NCI-H187 treated with DMSO at 0.1 percent for 48 hours (cell line): ENCODE results near the gene CAMSAP2.
"Not testable (repeated sequence)": the region's sequence is repeated elsewhere in the genome, so short reads cannot be mapped to it uniquely, and the experiment has no call there.

Source experiments
- DNase-seq: peaks from one replicate; lab custom pipeline; 2025; lab: John Stamatoyannopoulos, UW

Gene CAMSAP2

GRCh38 chr1:200783926-200784325, 45.2 kb downstream of the CAMSAP2 start:
- no peak for DNase-seq

DNA sequence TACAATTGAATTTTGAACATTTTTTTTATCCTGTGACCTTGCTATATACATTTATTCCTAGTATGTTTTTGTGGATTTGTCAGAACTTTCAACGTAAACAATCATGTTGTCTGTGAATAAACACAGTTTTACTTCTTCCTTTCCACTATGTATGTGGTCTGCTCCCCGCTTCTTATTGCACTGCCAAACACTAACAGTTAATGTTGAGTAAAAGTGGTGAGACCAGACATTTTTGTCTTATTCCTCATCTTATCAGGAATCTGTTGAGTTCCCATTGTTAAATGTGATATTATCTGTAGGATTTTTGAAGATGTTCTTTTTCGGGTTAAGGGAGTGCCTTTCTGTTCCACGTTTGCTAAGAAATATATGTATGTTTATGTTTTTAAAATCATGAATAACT, 45.9 kb downstream of the CAMSAP2 start:
- no peak for DNase-seq

GRCh38 chr1:200786788-200787187, 48.1 kb downstream of the CAMSAP2 start:
- DNase-seq, result no peak

- DNase-seq, result no peak
Measured at GRCh38 chr1:200787896-200788387, 49.2 kb downstream of the CAMSAP2 start.

- DNase-seq, result not testable (repeated sequence)
Measured at GRCh38 chr1:200791012-200791411, 52.3 kb downstream of the CAMSAP2 start.

- no peak for DNase-seq
Measured at GRCh38 chr1:200793677-200794076, 55.0 kb downstream of the CAMSAP2 start.

DNA sequence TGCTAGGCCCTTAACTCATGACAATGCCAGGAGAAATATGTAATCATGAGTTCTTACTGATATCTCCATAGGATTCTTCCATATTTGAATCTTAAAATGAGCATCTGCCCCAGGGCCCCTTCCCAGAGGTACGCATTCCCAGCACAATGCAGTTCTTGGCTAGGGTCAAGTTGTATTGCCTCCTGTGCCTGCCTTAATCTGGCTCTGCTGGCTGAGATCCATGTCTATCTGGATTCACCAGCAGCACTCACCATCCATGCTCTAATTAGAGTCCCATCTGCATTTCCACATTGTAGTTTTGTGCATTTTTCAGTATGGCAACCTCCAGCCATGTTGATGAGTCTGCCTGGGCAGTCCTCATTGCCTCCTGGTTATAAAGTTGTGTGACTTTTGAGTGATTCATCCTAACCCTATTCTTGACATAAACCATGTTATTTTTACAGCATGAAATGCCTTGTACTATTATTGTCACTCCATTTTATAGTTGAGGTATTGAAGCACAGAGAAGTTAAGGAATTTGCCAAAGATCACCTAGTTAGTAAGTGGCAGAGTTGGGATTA, 55.9 kb downstream of the CAMSAP2 start:
- no peak for DNase-seq

DNA sequence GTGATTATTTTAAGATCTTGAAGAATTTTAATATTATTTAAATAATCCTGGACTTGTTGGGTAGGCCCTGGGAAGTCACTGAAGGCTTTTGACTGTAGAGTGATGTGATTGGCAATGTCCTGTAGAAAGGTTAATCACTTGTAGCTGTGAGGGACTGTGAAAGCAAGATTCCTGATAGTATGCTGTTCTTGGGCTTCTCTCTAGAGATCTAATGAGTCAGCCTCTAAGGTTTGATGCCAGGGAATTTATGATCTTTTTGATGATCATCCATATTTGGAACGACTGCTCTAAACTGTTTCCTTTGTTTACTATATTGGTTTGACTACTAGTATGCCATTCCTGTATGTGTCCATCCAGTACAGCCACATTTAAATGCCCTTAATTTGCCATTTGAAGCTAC, 56.5 kb downstream of the CAMSAP2 start:
- DNase-seq, result no peak

DNA sequence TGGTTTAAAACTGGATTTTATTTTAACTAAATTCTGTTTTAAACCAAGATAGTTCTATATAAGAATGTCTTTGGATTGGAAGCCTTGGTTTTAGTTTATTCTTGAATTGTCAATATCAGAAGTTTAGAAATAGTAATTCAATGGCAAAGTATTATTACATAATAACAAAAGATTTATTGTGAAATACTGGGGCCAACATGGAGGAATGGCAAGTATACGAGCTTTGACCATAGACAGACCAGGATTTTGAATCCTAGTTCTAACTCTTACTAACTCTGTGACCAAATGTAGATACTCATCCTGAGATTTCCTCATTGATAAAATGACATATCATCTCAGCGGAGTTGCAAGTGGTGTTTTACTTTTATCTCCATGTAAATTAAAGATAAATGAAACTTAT, 63.3 kb downstream of the CAMSAP2 start:
- no peak for DNase-seq

DNA sequence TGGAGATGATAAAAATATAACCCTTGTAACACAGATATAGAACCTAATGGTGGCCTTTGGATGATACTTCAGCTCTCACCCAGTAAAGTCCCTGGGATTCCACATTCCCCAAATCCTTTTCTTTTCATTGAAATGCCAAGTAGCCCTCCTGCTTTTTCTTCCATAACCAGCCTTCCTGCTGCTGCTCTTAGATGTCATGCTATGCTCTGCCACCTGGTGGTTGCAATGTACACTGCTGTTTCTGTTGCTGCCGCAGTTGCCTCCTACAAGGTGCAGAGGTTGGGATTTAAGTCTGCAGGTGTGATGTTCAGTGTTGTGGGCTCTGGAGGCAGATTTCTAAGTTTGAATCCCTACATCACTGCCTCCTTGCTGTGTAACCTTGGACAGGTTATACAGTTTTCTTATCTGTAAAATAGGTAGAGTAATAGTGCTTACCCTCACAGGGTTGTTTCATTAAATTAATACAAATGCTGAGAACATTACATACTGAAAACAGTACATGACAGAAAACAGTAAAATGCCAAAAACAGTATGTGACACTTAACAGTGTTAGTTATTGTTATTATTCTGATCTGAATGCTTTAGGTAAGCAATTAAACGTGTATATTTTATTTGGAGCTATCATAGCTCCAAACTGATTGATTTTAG, 64.3 kb downstream of the CAMSAP2 start:
- no peak for DNase-seq

GRCh38 chr1:200805719-200806118, 67.0 kb downstream of the CAMSAP2 start:
- DNase-seq, result no peak

DNA sequence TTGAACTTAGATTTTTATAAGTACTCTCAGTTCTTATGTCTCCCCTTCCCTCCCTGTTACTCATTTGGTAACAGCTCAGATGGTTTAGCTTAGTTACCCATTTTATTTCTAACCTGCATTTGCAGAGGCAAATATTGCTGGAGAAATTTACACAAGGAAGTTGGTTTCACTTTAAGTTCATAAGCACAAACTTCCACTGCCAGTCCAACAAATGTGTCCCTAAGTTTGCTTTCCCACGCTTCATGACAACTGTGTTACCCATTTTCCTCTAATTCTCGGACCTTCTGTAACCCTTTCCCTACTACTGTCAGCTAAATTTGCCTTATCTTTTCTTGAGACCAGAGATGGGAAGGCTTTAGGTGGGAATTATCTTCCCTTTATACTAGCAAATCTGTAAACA, 70.2 kb downstream of the CAMSAP2 start:
- no peak for DNase-seq

GRCh38 chr1:200811704-200812103, 73.0 kb downstream of the CAMSAP2 start:
- no peak for DNase-seq

GRCh38 chr1:200816624-200817224, 78.0 kb downstream of the CAMSAP2 start:
- not testable (repeated sequence) for DNase-seq

DNA sequence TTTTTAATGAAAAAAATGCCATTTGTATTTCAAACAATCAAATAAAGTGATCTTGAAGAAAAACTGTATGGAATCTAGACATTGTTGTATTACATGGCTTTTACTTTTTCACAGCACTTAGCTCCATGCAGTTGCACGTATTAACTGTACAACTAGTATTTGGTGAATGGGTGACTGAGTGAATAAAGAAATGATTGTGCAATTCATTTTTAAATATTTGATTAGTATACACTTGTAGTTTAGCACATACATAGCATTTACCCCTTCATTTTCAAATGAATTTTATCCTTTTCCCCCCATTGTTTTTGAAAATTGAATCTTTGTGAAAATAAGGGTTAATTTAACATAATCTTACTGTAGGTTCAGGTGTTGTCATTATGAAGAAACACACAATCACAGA, 79.6 kb downstream of the CAMSAP2 start:
- no peak for DNase-seq

DNA sequence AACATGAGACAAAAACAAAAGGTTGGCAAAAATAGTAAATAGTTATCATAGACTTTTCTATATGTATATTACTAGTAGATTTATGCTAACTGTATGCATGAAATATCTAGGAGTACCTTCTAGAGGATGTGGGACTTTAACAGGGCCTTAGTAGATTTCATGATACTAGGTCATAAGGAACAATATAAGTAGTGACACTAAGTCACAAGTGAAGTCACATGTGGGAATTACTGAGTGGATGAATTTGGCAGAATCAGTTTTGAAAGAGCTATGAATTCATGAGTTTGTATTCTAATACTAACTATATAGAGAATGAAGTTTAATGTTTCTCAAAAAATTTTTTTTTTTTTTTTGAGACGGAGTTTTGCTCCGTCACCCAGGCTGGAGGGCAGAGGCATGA, 81.0 kb downstream of the CAMSAP2 start:
- no peak for DNase-seq

DNA sequence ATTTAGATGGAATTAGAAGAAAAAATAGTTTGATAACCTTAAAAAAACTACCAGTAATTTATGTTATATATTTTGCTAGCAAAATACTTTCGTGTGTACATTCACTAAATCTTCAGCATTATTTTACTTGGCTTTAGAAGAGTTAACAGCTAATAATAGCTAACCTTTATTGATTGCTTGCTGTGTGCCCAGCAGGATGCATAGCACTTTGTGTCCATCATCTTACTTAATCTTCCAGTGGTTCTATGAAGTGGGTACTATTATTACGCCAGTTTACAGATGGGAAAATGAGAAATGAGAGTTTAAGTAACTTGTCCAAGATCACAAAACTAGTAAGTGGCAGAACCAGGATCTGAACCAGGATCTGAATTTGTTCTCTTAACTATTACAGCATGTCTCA, 92.4 kb downstream of the CAMSAP2 start:
- DNase-seq, result no peak

- DNase-seq, result no peak
Measured at GRCh38 chr1:200834383-200834782, 95.7 kb downstream of the CAMSAP2 start.

GRCh38 chr1:200836213-200836612, 97.5 kb downstream of the CAMSAP2 start:
- DNase-seq, result no peak

GRCh38 chr1:200837931-200838571, 99.4 kb downstream of the CAMSAP2 start:
- DNase-seq, result no peak

GRCh38 chr1:200838676-200839445, 100.2 kb downstream of the CAMSAP2 start:
- no peak for DNase-seq

DNA sequence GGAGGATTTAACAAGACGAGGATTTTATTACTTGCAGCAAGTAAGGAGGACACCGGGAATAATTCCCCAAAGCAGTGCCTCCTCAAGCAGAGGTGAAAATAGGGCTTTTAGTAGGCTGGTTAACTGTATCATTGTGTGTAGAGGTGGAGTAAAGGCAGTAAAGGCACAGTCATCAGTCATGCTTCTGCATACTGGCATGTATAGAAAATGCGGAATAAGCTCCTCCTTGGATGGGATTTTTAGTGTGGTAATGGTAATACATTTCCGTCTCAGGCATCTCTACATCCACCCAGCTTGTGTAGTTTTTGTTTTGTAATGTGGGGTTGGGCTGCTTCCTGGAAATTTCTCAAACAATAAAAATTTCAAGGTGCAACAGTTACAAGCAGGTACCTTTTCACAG, 106.7 kb downstream of the CAMSAP2 start:
- no peak for DNase-seq
